HG02870 (cell line): ENCODE measurements around the gene STK11.

Experiments
- ATAC-seq: cut with Tn5 transposase; IDR thresholded peaks from one replicate; pipeline ENCODE4 v1.9.1; 2021; ENCODE audit warnings: mild to moderate bottlenecking, moderate library complexity; ENCODE audit not compliant: unreplicated experiment

The STK11 gene

GRCh38 chr19:1224047-1224825 is 18.7 kb downstream of the STK11 start:
- no peak for ATAC-seq

- no peak for ATAC-seq
Observed at GRCh38 chr19:1224847-1225246, 19.3 kb downstream of the STK11 start.

- ATAC-seq = no peak
Observed at GRCh38 chr19:1225440-1226226, 20.1 kb downstream of the STK11 start.

- ATAC-seq = no peak
Observed at GRCh38 chr19:1226227-1226518, 20.6 kb downstream of the STK11 start.

GRCh38 chr19:1226522-1227303 is 21.1 kb downstream of the STK11 start:
- no peak for ATAC-seq

GRCh38 chr19:1227304-1228054 is 21.9 kb downstream of the STK11 start:
- ATAC-seq = no peak

- ATAC-seq = no peak
Observed at GRCh38 chr19:1228161-1228957, 22.8 kb downstream of the STK11 start.

- ATAC-seq = no peak
Observed at GRCh38 chr19:1229056-1229923, 23.7 kb downstream of the STK11 start.

- no peak for ATAC-seq
Observed at GRCh38 chr19:1229924-1230782, 24.6 kb downstream of the STK11 start.

GRCh38 chr19:1230783-1231489 is 25.4 kb downstream of the STK11 start:
- ATAC-seq = no peak

- no peak for ATAC-seq
Observed at GRCh38 chr19:1231729-1232637, 26.4 kb downstream of the STK11 start.

- no peak for ATAC-seq
Observed at GRCh38 chr19:1232652-1233072, 27.1 kb downstream of the STK11 start.

GRCh38 chr19:1233115-1233667 is 27.6 kb downstream of the STK11 start:
- ATAC-seq = no peak

- no peak for ATAC-seq
Observed at GRCh38 chr19:1234051-1234954, 28.7 kb downstream of the STK11 start.

GRCh38 chr19:1234955-1235380 is 29.4 kb downstream of the STK11 start:
- no peak for ATAC-seq
